HEK293 (cell line): ENCODE results near the gene TCF15.

ENCODE experiments used
- CTCF ChIA-PET: fragments of 350-600 bp; formaldehyde crosslinking; extraction: SDS; loops from one replicate; lab custom pipeline; 2021; ENCODE audit warnings: antibody characterized with exemption; lab: Yijun Ruan, JAX
- POLR2A ChIA-PET: fragments of 300-600 bp; formaldehyde crosslinking; extraction: SDS; loops from one replicate; lab custom pipeline; 2020; ENCODE audit warnings: antibody characterized with exemption, inconsistent platforms; lab: Yijun Ruan, JAX
- H3K27ac ChIP-seq: fragments of 200-500 bp; sonication (Bioruptor generic); 2 replicates; pipeline ENCODE4 v1.5.1; 2014; ENCODE audit warnings: low read depth, low read length, control low read depth, inconsistent platforms; ENCODE audit errors: extremely low read depth
- H3K36me3 ChIP-seq, 2 experiments: fragments of 200-500 bp in 1 of 2; sonication (Bioruptor generic) in 1 of 2; 1 replicate in 1 of 2; 2 replicates in 1 of 2; pipeline ENCODE4 v1.5.1; 2014 to 2017; ENCODE audit warnings: inconsistent platforms in 2 of 2, low read length in 2 of 2; ENCODE audit not compliant: control insufficient read depth in 2 of 2, insufficient read depth in 1 of 2
- H3K4me1 ChIP-seq: fragments of 200-500 bp; sonication (Bioruptor generic); 2 replicates; pipeline ENCODE4 v1.5.1; 2014; ENCODE audit warnings: mild to moderate bottlenecking, low read length, inconsistent platforms; ENCODE audit not compliant: control insufficient read depth, insufficient read depth
- H3K4me3 ChIP-seq: 2 replicates; pipeline ENCODE4 v1.5.1; 2011; ENCODE audit warnings: low read depth, mild to moderate bottlenecking, control low read depth, low read length, moderate library complexity
- H3K9me3 ChIP-seq: fragments of 200-500 bp; sonication (Bioruptor generic); 2 replicates; pipeline ENCODE4 v1.5.1; 2014; ENCODE audit warnings: low read depth, low read length, inconsistent platforms; ENCODE audit not compliant: control insufficient read depth, insufficient read depth
- EGR2 ChIP-seq: fragments of 450-650 bp; formaldehyde crosslinking; IDR thresholded peaks from 2 replicates; pipeline ENCODE4 v1.5.1; 2016; ENCODE audit warnings: low read depth, missing biosample characterization, missing genetic modification characterization
- FEZF1 ChIP-seq: fragments of 450-650 bp; formaldehyde crosslinking; IDR thresholded peaks from 2 replicates; pipeline ENCODE4 v1.5.1; 2016; ENCODE audit warnings: missing biosample characterization, missing genetic modification characterization
- GLIS2 ChIP-seq: fragments of 450-650 bp; formaldehyde crosslinking; IDR thresholded peaks from 2 replicates; pipeline ENCODE4 v1.5.1; 2016; ENCODE audit warnings: missing biosample characterization, missing genetic modification characterization
- IKZF3 ChIP-seq: fragments of 450-650 bp; IDR thresholded peaks from 2 replicates; pipeline ENCODE4 v1.5.0; 2018; ENCODE audit warnings: missing biosample characterization, mild to moderate bottlenecking, missing genetic modification characterization, moderate library complexity
- KLF7 ChIP-seq: fragments of 450-650 bp; formaldehyde crosslinking; IDR thresholded peaks from 2 replicates; pipeline ENCODE4 v1.5.1; 2016; ENCODE audit warnings: missing biosample characterization, missing genetic modification characterization, borderline replicate concordance
- KLF9 ChIP-seq: fragments of 450-650 bp; formaldehyde crosslinking; IDR thresholded peaks from 2 replicates; pipeline ENCODE4 v1.5.1; 2016; ENCODE audit warnings: missing biosample characterization, missing genetic modification characterization, low read depth
- MYNN ChIP-seq: fragments of 450-650 bp; formaldehyde crosslinking; IDR thresholded peaks from 2 replicates; pipeline ENCODE4 v1.5.1; 2016; ENCODE audit warnings: missing biosample characterization, missing genetic modification characterization, borderline replicate concordance
- PATZ1 ChIP-seq: fragments of 450-650 bp; formaldehyde crosslinking; IDR thresholded peaks from 2 replicates; pipeline ENCODE4 v1.5.1; 2016; ENCODE audit warnings: missing biosample characterization, missing genetic modification characterization
- PRDM10 ChIP-seq: fragments of 450-650 bp; formaldehyde crosslinking; IDR thresholded peaks from 2 replicates; pipeline ENCODE4 v1.5.1; 2016; ENCODE audit warnings: missing biosample characterization, missing genetic modification characterization
- SCRT1 ChIP-seq: fragments of 450-650 bp; formaldehyde crosslinking; IDR thresholded peaks from 2 replicates; pipeline ENCODE4 v1.5.1; 2016; ENCODE audit warnings: missing biosample characterization, missing genetic modification characterization, borderline replicate concordance
- SCRT2 ChIP-seq: fragments of 450-650 bp; formaldehyde crosslinking; IDR thresholded peaks from 2 replicates; pipeline ENCODE4 v1.5.1; 2016; ENCODE audit warnings: missing biosample characterization, missing genetic modification characterization
- SP2 ChIP-seq: fragments of 450-650 bp; formaldehyde crosslinking; IDR thresholded peaks from 2 replicates; pipeline ENCODE4 v1.5.1; 2016; ENCODE audit warnings: missing biosample characterization, missing genetic modification characterization
- SP3 ChIP-seq: fragments of 450-650 bp; formaldehyde crosslinking; IDR thresholded peaks from 2 replicates; pipeline ENCODE4 v1.5.1; 2016; ENCODE audit warnings: missing biosample characterization, missing genetic modification characterization
- TRIM28 ChIP-seq: IDR thresholded peaks from 2 replicates; pipeline ENCODE4 v1.6.1; 2011; ENCODE audit warnings: low read length, control low read depth, borderline replicate concordance
- ZBTB17 ChIP-seq: fragments of 450-650 bp; formaldehyde crosslinking; IDR thresholded peaks from 2 replicates; pipeline ENCODE4 v1.5.1; 2016; ENCODE audit warnings: missing biosample characterization, missing genetic modification characterization
- ZNF10 ChIP-seq: fragments of 450-650 bp; formaldehyde crosslinking; IDR thresholded peaks from 2 replicates; pipeline ENCODE4 v1.5.1; 2017; ENCODE audit warnings: missing biosample characterization, missing genetic modification characterization
- ZNF157 ChIP-seq: fragments of 450-650 bp; formaldehyde crosslinking; IDR thresholded peaks from 2 replicates; pipeline ENCODE4 v1.5.1; 2016; ENCODE audit warnings: missing biosample characterization, missing genetic modification characterization
- ZNF16 ChIP-seq: fragments of 450-650 bp; formaldehyde crosslinking; IDR thresholded peaks from 2 replicates; pipeline ENCODE4 v1.5.1; 2016; ENCODE audit warnings: low read depth, missing biosample characterization, missing genetic modification characterization
- ZNF26 ChIP-seq: fragments of 450-650 bp; formaldehyde crosslinking; IDR thresholded peaks from 2 replicates; pipeline ENCODE4 v1.5.1; 2016; ENCODE audit warnings: missing biosample characterization, missing genetic modification characterization
- ZNF510 ChIP-seq: fragments of 450-650 bp; formaldehyde crosslinking; IDR thresholded peaks from 2 replicates; pipeline ENCODE4 v1.5.1; 2018; ENCODE audit warnings: mild to moderate bottlenecking, missing genetic modification characterization, missing biosample characterization; ENCODE audit not compliant: insufficient replicate concordance
- ZNF513 ChIP-seq: fragments of 450-650 bp; IDR thresholded peaks from 2 replicates; pipeline ENCODE4 v1.5.1; 2018; ENCODE audit warnings: missing biosample characterization, missing genetic modification characterization
- ZNF629 ChIP-seq: fragments of 450-650 bp; formaldehyde crosslinking; IDR thresholded peaks from 2 replicates; pipeline ENCODE4 v1.5.1; 2017; ENCODE audit warnings: missing biosample characterization, missing genetic modification characterization
- ZNF639 ChIP-seq: fragments of 450-650 bp; formaldehyde crosslinking; IDR thresholded peaks from 2 replicates; pipeline ENCODE4 v1.5.1; 2016; ENCODE audit warnings: missing biosample characterization, missing genetic modification characterization
- ZNF658 ChIP-seq: fragments of 450-650 bp; formaldehyde crosslinking; IDR thresholded peaks from 2 replicates; pipeline ENCODE4; 2016; ENCODE audit warnings: missing biosample characterization, missing genetic modification characterization
- ZNF660 ChIP-seq: fragments of 450-650 bp; IDR thresholded peaks from 2 replicates; pipeline ENCODE4 v1.5.1; 2018; ENCODE audit warnings: missing biosample characterization, mild to moderate bottlenecking, missing genetic modification characterization
- ZNF701 ChIP-seq: fragments of 450-650 bp; formaldehyde crosslinking; IDR thresholded peaks from 2 replicates; pipeline ENCODE4 v1.5.1; 2016; ENCODE audit warnings: missing biosample characterization, missing genetic modification characterization

Gene TCF15

GRCh38 chr20:645318-646106 is 35.4 kb upstream of the TCF15 start:
- Histone ChIP-seq H3K4me1 (no peaks in the 10 kb centered on the region), H3K4me3 (no peak overlapping the region), H3K27ac (no peak overlapping the region), H3K9me3 (no peaks in the 10 kb centered on the region), H3K36me3 (peaks cover 5 to 38% of the 10 kb centered on the region in 2 experiments; a peak in 2 of 3 replicates)
- CTCF ChIA-PET: interaction anchor here (0.5 to 4.1 kb wide), 66 partner anchors 9 to 1629 kb away, joined by 3 to 130 read pairs (median 4); partner anchors contain the start of genes CSNK2A1, TCF15 and TRIB3
- POLR2A ChIA-PET: interaction anchor here (0.7 to 1.4 kb wide), 5 partner anchors 42 to 102 kb away, joined by 3 to 6 read pairs (median 3); partner anchors contain the start of gene CSNK2A1
- TF ChIP-seq PATZ1 (peak; percentile 69), KLF9 (no peak), ZNF16 (tag by site-specific recombination) (no peak), ZNF10 (tag by site-specific recombination) (no peak), ZNF157 (tag by site-specific recombination) (no peak), SP3 (tag by site-specific recombination) (peak; percentile 43; the same call in 1 of the 2 replicates), KLF7 (no peak), ZBTB17 (tag by site-specific recombination) (peak; percentile 76), ZNF510 (tag by site-specific recombination) (no peak), ZNF701 (no peak), ZNF639 (tag by site-specific recombination) (no peak), FEZF1 (no peak), MYNN (no peak), ZNF660 (tag by site-specific recombination) (no peak; the same call in 1 of the 2 replicates), ZNF658 (tag by site-specific recombination) (no peak), SCRT2 (tag by site-specific recombination) (no peak), IKZF3 (tag by site-specific recombination) (peak; percentile 58; the same call in 1 of the 2 replicates), ZNF629 (tag by site-specific recombination) (0 out of 2 replicates have a peak, but pooled peaks have one; percentile 12), SCRT1 (tag by site-specific recombination) (no peak), GLIS2 (tag by site-specific recombination) (no peak), EGR2 (tag by site-specific recombination) (peak; percentile 40; the same call in 1 of the 2 replicates), PRDM10 (tag by site-specific recombination) (peak; percentile 29; the same call in 1 of the 2 replicates), ZNF26 (tag by site-specific recombination) (no peak), SP2 (peak; percentile 30; the same call in 1 of the 2 replicates), ZNF513 (tag by site-specific recombination) (no peak), TRIM28 (no peak)
